ENCODE measurements around the gene ATP5F1D. TPM values are rescaled to one million over a fixed set of nuclear protein-coding genes. Genes with fewer than 3 reads are reported as not detected.

The ATP5F1D gene
- total RNA-seq, 1 experiment from 2014 or later = 179 TPM

- H2AFZ ChIP-seq (ENCODE audit: low read length) = no peak overlapping the region
- H3K4me2 ChIP-seq (ENCODE audit: insufficient read depth, insufficient read length, low read length) = peak overlapping the region; percentile 4
- Mint-ChIP-seq H3K36me3 (ENCODE audit: insufficient read depth in 1 of 3, low read depth in 3 of 3) (peaks cover 7 to 26% (median 13%) of the 10 kb centered on the region in 3 experiments; a peak in 6 of 7 replicates), H3K9me3 (no peaks in the 10 kb centered on the region), H3K4me3 (peak overlapping the region; percentile 81 to 88), H3K4me1 (peaks cover 2 to 18% of the 10 kb centered on the region in 2 experiments), H3K27me3 (ENCODE audit: low read depth) (no peaks in the 10 kb centered on the region), H3K27ac (peak overlapping the region; percentile 82 to 96 (median 90); a peak in 5 of 7 replicates)
- no peak overlapping the region for H4K5ac ChIP-seq (ENCODE audit: insufficient read length, low read depth, low read length)
- H3K27me3 ChIP-seq (ENCODE audit: insufficient read depth, low read length) = no peaks in the 10 kb centered on the region
- no peak overlapping the region for H3K18ac ChIP-seq (ENCODE audit: insufficient read length, low read depth, low read length)
- H3K23ac ChIP-seq (ENCODE audit: insufficient read length, low read depth, low read length) = no peak overlapping the region
- H3K4me1 ChIP-seq (ENCODE audit: insufficient read depth, low read length) = no peaks in the 10 kb centered on the region; the same call in 1 of the 2 replicates
- H2AK5ac ChIP-seq (ENCODE audit: insufficient read length, low read length) = no peak overlapping the region
- no peak overlapping the region for H3T11ph ChIP-seq (ENCODE audit: low read length)
- no peak overlapping the region for H2BK5ac ChIP-seq (ENCODE audit: insufficient read length, low read length)
- peaks cover 12% of the 10 kb centered on the region for H3K23me2 ChIP-seq (ENCODE audit: insufficient read length, low read depth, low read length, poor library complexity, severe bottlenecking)
- DNase-seq = no peak
- no peak overlapping the region for H2BK120ac ChIP-seq (ENCODE audit: low read depth, low read length, poor library complexity, severe bottlenecking)
- H3K79me1 ChIP-seq (ENCODE audit: insufficient read depth, low read depth, low read length, poor library complexity, severe bottlenecking) = no peaks in the 10 kb centered on the region
- H4K8ac ChIP-seq (replicated peaks; ENCODE audit: insufficient read length, low read depth, low read length) = no peak overlapping the region
- peak; percentile 72 for TF ChIP-seq CTCF (conservative IDR thresholded peaks at IDR 0.05)
- no peak overlapping the region for H3K4ac ChIP-seq (ENCODE audit: low read depth, low read length)
- no peak overlapping the region for H2BK12ac ChIP-seq (ENCODE audit: insufficient read length, low read depth, low read length)
- H4K20me1 ChIP-seq (ENCODE audit: control insufficient read depth, insufficient read depth, insufficient read length) = no peaks in the 10 kb centered on the region
- H3K9ac ChIP-seq (ENCODE audit: extremely low read depth, insufficient read length, low read length) = no peak overlapping the region
- H3K79me2 ChIP-seq (ENCODE audit: insufficient read depth, low read length) = peaks cover 11% of the 10 kb centered on the region; the same call in 1 of the 2 replicates
- no CpG with 5 or more reads among the region's 74 CpGs for WGBS (ENCODE audit: extremely low coverage, insufficient read length, low lambda C conversion rate)
- no peak overlapping the region for H2BK20ac ChIP-seq (ENCODE audit: low read depth, low read length, poor library complexity, severe bottlenecking)
- no peak overlapping the region for H3K56ac ChIP-seq (ENCODE audit: insufficient read length, low read depth, low read length)
- H2BK15ac ChIP-seq (ENCODE audit: low read depth, low read length) = no peak overlapping the region
- no peak overlapping the region for H3K27ac ChIP-seq (ENCODE audit: insufficient read length, low read depth, low read length)
- no peaks in the 10 kb centered on the region for H3K9me3 ChIP-seq (ENCODE audit: control insufficient read depth, low read depth, low read length)
- H3K14ac ChIP-seq (ENCODE audit: insufficient read depth, low read length) = peak overlapping the region; percentile 86; the same call in 1 of the 2 replicates
- no peak overlapping the region for H4K91ac ChIP-seq (ENCODE audit: insufficient read length, low read depth, low read length)
Measured at GRCh38 chr19:1248786-1249297, 7.3 kb downstream of the ATP5F1D start.

Measured in H9 (cell line).